IMR-90 (cell line): Measurements from ENCODE around the gene KRT33A.

ENCODE experiments used
- MXI1 ChIP-seq: IDR thresholded peaks from 2 replicates; pipeline ENCODE4 v1.6.1; 2012; ENCODE audit warnings: low read depth, mild to moderate bottlenecking, low read length, moderate library complexity, borderline replicate concordance
- RCOR1 ChIP-seq: IDR thresholded peaks from 2 replicates; pipeline ENCODE4 v1.6.1; 2012; ENCODE audit warnings: mild to moderate bottlenecking, low read length, improper control_type of control experiment; ENCODE audit not compliant: insufficient replicate concordance
- RFX5 ChIP-seq: IDR thresholded peaks from 2 replicates; pipeline ENCODE4 v1.8.0; 2012; ENCODE audit warnings: low read depth, mild to moderate bottlenecking, low read length, moderate library complexity
- TF ChIP-seq, protein P1 (sequence below): conservative IDR thresholded peaks from 2 replicates; pipeline ENCODE4 v1.5.1; 2012; ENCODE audit warnings: mild to moderate bottlenecking, low read depth, low read length, improper control_type of control experiment

DNA sequence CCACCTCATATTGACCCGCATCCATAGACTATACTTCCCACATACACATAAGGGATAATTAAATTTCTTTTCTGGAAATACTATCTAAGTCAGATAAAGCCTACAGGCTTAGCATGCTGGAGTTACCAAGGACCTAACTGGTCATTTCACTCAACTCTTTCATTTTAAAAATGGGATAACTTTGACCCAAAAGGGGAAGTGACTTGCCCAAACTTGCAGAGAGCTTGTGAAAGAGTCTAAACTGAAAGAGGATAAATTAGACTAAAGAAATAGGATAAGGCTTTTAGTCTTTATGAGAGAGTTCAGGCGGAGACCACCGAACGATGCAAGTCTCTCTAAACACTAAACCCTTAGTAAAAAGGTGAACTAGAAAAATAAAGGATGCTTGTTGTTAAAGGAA lies 3.9 kb upstream of the KRT33A start:
- TF ChIP-seq RFX5 (no peak), RCOR1 (no peak), MXI1 (no peak)
- TF ChIP-seq, protein P1, sequence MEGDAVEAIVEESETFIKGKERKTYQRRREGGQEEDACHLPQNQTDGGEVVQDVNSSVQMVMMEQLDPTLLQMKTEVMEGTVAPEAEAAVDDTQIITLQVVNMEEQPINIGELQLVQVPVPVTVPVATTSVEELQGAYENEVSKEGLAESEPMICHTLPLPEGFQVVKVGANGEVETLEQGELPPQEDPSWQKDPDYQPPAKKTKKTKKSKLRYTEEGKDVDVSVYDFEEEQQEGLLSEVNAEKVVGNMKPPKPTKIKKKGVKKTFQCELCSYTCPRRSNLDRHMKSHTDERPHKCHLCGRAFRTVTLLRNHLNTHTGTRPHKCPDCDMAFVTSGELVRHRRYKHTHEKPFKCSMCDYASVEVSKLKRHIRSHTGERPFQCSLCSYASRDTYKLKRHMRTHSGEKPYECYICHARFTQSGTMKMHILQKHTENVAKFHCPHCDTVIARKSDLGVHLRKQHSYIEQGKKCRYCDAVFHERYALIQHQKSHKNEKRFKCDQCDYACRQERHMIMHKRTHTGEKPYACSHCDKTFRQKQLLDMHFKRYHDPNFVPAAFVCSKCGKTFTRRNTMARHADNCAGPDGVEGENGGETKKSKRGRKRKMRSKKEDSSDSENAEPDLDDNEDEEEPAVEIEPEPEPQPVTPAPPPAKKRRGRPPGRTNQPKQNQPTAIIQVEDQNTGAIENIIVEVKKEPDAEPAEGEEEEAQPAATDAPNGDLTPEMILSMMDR: no peak
